ENCODE data around the gene BICRA.

- TF ChIP-seq CTCF (IDR thresholded peaks at IDR 0.05): peak in 1 of 6 experiments; percentile 18
- peak in 1 of 2 donors; percentile 36 for TF ChIP-seq POLR2A (IDR thresholded peaks at IDR 0.05)
Measured at GRCh38 chr19:47609906-47610894, 1.3 kb downstream of the BICRA start.

All from adrenal gland (tissue), 5 donors.